ENCODE results near the gene LRRC3C.

GRCh38 chr17:39939588-39940419 is 12.3 kb downstream of the LRRC3C start:
- TF ChIP-seq CTCF (IDR thresholded peaks at IDR 0.05) (peak; percentile 53), EZH2phosphoT487 (IDR thresholded peaks at IDR 0.05) (no peak)

All from neural progenitor cell (in vitro differentiated cells).